Suppressor macrophage (primary cell): Measurements from ENCODE around the gene GABRG3.

Experiments
- DNase-seq, 4 experiments: peaks; one replicate each; pipeline ENCODE4 v3.0.0-alpha.2; 2020 to 2022
- total RNA-seq, 17 experiments: gene quantifications; one replicate each; lab custom pipeline; 2026; ENCODE audit warnings: mixed read lengths in 6 of 17, inconsistent platforms in 3 of 17; lab: John Stamatoyannopoulos, UW

Gene GABRG3
- 0 to 5.1 (median 0) reads per million in 17 experiments for total RNA-seq

GRCh38 chr15:26970712-26971210, at the start of gene GABRG3:
Gene GABRG3, plus strand, starts transcription at chr15:26971181.
- DNase-seq, result no peak

- DNase-seq, result no peak
Measured at GRCh38 chr15:26921433-26921832, 49.5 kb upstream of the GABRG3 start.

GRCh38 chr15:26926081-26926480, 44.9 kb upstream of the GABRG3 start:
- no peak for DNase-seq

- DNase-seq, result no peak
Measured at GRCh38 chr15:26928051-26928450, 42.9 kb upstream of the GABRG3 start.

- DNase-seq, result no peak
Measured at GRCh38 chr15:26929588-26929987, 41.4 kb upstream of the GABRG3 start.

- DNase-seq, result no peak
Measured at GRCh38 chr15:26934848-26935247, 36.1 kb upstream of the GABRG3 start.

- DNase-seq, result no peak
Measured at GRCh38 chr15:26935322-26935721, 35.7 kb upstream of the GABRG3 start.

GRCh38 chr15:26936502-26936901, 34.5 kb upstream of the GABRG3 start:
- DNase-seq, result no peak

- no peak for DNase-seq
Measured at GRCh38 chr15:26937134-26937533, 33.8 kb upstream of the GABRG3 start.

- DNase-seq, result no peak
Measured at GRCh38 chr15:26939398-26939797, 31.6 kb upstream of the GABRG3 start.

- DNase-seq, result no peak
Measured at GRCh38 chr15:26941489-26941888, 29.5 kb upstream of the GABRG3 start.

GRCh38 chr15:26943866-26944265, 27.1 kb upstream of the GABRG3 start:
- DNase-seq, result no peak

GRCh38 chr15:26945046-26945445, 25.9 kb upstream of the GABRG3 start:
- DNase-seq, result no peak

GRCh38 chr15:26950001-26950400, 21.0 kb upstream of the GABRG3 start:
- DNase-seq, result no peak

GRCh38 chr15:26954403-26954802, 16.6 kb upstream of the GABRG3 start:
- DNase-seq, result no peak

- DNase-seq, result no peak
Measured at GRCh38 chr15:26967719-26968269, 3.2 kb upstream of the GABRG3 start.

GRCh38 chr15:26968806-26969205, 2.2 kb upstream of the GABRG3 start:
- DNase-seq, result no peak

- no peak for DNase-seq
Measured at GRCh38 chr15:26971271-26972018, 464 bp downstream of the GABRG3 start.

GRCh38 chr15:26972636-26973035, 1.7 kb downstream of the GABRG3 start:
- DNase-seq, result no peak

GRCh38 chr15:26974120-26974780, 3.3 kb downstream of the GABRG3 start:
- peak in 1 of 4 experiments; percentile 1 for DNase-seq

- DNase-seq, result peak in 1 of 4 experiments; percentile 5
Measured at GRCh38 chr15:26981492-26981891, 10.5 kb downstream of the GABRG3 start.

- no peak for DNase-seq
Measured at GRCh38 chr15:26983822-26984221, 12.8 kb downstream of the GABRG3 start.

- DNase-seq, result no peak
Measured at GRCh38 chr15:26985050-26985449, 14.1 kb downstream of the GABRG3 start.

- DNase-seq, result no peak
Measured at GRCh38 chr15:26996250-26996649, 25.3 kb downstream of the GABRG3 start.
